ENCODE measurements around the gene EFHC1.
"Not testable (repeated sequence)": the region's sequence is repeated elsewhere in the genome, so short reads cannot be mapped to it uniquely, and the experiment has no call there.

EFHC1 gene

GRCh38 chr6:52454556-52454955, 34.4 kb downstream of the EFHC1 start:
- no peak for ATAC-seq

GRCh38 chr6:52457096-52457495, 37.0 kb downstream of the EFHC1 start:
- ATAC-seq = no peak

GRCh38 chr6:52461194-52461593, 41.1 kb downstream of the EFHC1 start:
- not testable (repeated sequence) for ATAC-seq

- ATAC-seq = no peak
These were observed 54.0 kb downstream of the EFHC1 start for GRCh38 chr6:52474173-52474572.

- ATAC-seq = no peak
These were observed 55.2 kb downstream of the EFHC1 start for GRCh38 chr6:52475307-52475706.

GRCh38 chr6:52482903-52483670, 62.9 kb downstream of the EFHC1 start:
- ATAC-seq = no peak

GRCh38 chr6:52483671-52484003, 63.5 kb downstream of the EFHC1 start:
- ATAC-seq = no peak

- ATAC-seq = no peak
These were observed 69.7 kb downstream of the EFHC1 start for GRCh38 chr6:52489881-52490280.

- no peak for ATAC-seq
These were observed 71.3 kb downstream of the EFHC1 start for GRCh38 chr6:52491203-52492069.

- ATAC-seq = peak; percentile 21 to 30
These were observed 73.5 kb downstream of the EFHC1 start for GRCh38 chr6:52493669-52494068.

- no peak for ATAC-seq
These were observed 74.3 kb downstream of the EFHC1 start for GRCh38 chr6:52494298-52495072.

- ATAC-seq = no peak
These were observed 75.8 kb downstream of the EFHC1 start for GRCh38 chr6:52495922-52496321.

GRCh38 chr6:52496631-52497030, 76.5 kb downstream of the EFHC1 start:
- no peak for ATAC-seq

- peak; percentile 46 to 55 for ATAC-seq
These were observed 77.7 kb downstream of the EFHC1 start for GRCh38 chr6:52497652-52498408.

GRCh38 chr6:52498538-52499017, 78.4 kb downstream of the EFHC1 start:
- no peak for ATAC-seq

GRCh38 chr6:52499026-52499425, 78.9 kb downstream of the EFHC1 start:
- no peak for ATAC-seq

- no peak for ATAC-seq
These were observed 79.6 kb downstream of the EFHC1 start for GRCh38 chr6:52499681-52500236.

GRCh38 chr6:52500238-52501129, 80.3 kb downstream of the EFHC1 start:
- no peak for ATAC-seq

GRCh38 chr6:52502306-52503029, 82.3 kb downstream of the EFHC1 start:
- ATAC-seq = no peak

- ATAC-seq = no peak
These were observed 83.2 kb downstream of the EFHC1 start for GRCh38 chr6:52503323-52503747.

Measured in activated CD4-positive, CD25-positive, alpha-beta regulatory T cell treated with anti-CD3 and anti-CD28 coated beads, Interleukin-2, amount 50 U/mL, for 24 hours (primary cell).